ENCODE data around the gene VCAM1. TPM values are rescaled to one million over a fixed set of nuclear protein-coding genes. Genes with fewer than 3 reads are reported as not detected.

VCAM1 gene
- total RNA-seq, 2 experiments from 2014 or later: not detected

DNA sequence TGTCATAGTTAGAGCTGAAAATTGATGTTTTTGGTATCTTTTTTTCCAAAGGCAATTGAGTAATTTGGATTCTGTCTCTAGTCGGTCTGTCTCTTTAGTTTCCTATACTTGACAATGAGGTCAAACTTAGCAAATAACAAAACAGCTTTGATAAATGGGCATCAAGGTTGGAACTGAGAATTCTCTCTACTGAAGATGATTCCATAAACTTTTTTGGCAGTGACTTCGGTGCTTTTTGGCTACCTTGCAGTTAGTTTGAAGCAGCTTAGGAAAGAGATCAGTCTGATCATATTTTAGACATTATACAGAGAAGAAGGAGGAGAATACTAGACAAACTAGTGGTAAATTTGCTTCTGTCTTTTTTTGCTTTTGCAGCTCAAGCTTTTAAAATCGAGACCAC is 559 bp downstream of the VCAM1 start:
- Histone ChIP-seq H3K9me2 (ENCODE audit: insufficient read depth, low read length) (no peaks in the 10 kb centered on the region), H2AFZ (ENCODE audit: low read length) (no peak overlapping the region), H3K4me1 (ENCODE audit: insufficient read depth, low read length, poor library complexity, severe bottlenecking) (no peaks in the 10 kb centered on the region), H4K20me1 (ENCODE audit: insufficient read depth, low read length) (no peaks in the 10 kb centered on the region), H3K4me3 (ENCODE audit: low read depth, low read length, poor library complexity, severe bottlenecking) (no peak overlapping the region), H3K9me3 (ENCODE audit: low read length) (no peaks in the 10 kb centered on the region), H3K4me2 (ENCODE audit: low read length) (no peak overlapping the region), H3K27ac (ENCODE audit: low read depth, low read length, poor library complexity, severe bottlenecking) (no peak overlapping the region), H3K36me3 (ENCODE audit: insufficient read depth, low read length) (no peaks in the 10 kb centered on the region), H3K79me2 (ENCODE audit: insufficient read depth, low read depth, low read length) (no peaks in the 10 kb centered on the region)
- DNase-seq (ENCODE audit: low spot score): no peak
- no TSS peak for BruUV-seq (replicated peaks)
- intact Hi-C loops (cut with micrococcal nuclease; ENCODE audit: unreplicated experiment): no loop called here
- TF ChIP-seq, protein P1, sequence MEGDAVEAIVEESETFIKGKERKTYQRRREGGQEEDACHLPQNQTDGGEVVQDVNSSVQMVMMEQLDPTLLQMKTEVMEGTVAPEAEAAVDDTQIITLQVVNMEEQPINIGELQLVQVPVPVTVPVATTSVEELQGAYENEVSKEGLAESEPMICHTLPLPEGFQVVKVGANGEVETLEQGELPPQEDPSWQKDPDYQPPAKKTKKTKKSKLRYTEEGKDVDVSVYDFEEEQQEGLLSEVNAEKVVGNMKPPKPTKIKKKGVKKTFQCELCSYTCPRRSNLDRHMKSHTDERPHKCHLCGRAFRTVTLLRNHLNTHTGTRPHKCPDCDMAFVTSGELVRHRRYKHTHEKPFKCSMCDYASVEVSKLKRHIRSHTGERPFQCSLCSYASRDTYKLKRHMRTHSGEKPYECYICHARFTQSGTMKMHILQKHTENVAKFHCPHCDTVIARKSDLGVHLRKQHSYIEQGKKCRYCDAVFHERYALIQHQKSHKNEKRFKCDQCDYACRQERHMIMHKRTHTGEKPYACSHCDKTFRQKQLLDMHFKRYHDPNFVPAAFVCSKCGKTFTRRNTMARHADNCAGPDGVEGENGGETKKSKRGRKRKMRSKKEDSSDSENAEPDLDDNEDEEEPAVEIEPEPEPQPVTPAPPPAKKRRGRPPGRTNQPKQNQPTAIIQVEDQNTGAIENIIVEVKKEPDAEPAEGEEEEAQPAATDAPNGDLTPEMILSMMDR (conservative IDR thresholded peaks at IDR 0.05; ENCODE audit: low read length): no peak
- no peak for TF ChIP-seq EZH2phosphoT487 (IDR thresholded peaks at IDR 0.05; ENCODE audit: borderline replicate concordance, low read depth, low read length)
- ChIA-PET POLR2A (interaction anchor here (0.7 kb wide), 1 partner anchor 24 kb away, joined by 3 read pairs; no protein-coding TSS in a partner anchor), CTCF (ENCODE audit: unreplicated experiment) (no interaction called here)

DNA sequence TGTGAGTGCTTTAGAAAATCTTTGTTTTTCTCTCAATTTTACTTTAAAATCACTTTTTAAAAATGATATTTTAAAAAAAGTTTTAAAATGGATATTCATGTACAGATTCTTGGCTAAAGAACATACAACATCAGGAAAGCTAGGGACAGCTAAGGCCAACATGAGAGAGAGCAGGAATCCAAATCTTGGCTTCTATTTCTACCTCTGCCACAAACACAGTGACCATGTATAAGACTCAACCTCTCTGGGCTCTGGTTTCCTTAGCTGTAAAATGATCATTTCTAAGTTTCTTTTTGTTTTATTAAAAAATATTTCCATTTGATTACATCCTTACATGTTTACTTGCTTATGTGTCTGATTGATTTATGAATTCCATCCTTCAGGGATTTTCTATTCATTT is 1.2 kb downstream of the VCAM1 start:
- Histone ChIP-seq H3K27ac (ENCODE audit: low read depth, low read length, poor library complexity, severe bottlenecking) (no peak overlapping the region), H3K9me2 (ENCODE audit: insufficient read depth, low read length) (no peaks in the 10 kb centered on the region), H4K20me1 (ENCODE audit: insufficient read depth, low read length) (no peaks in the 10 kb centered on the region), H3K9me3 (ENCODE audit: low read length) (no peaks in the 10 kb centered on the region), H2AFZ (ENCODE audit: low read length) (no peak overlapping the region), H3K79me2 (ENCODE audit: insufficient read depth, low read depth, low read length) (no peaks in the 10 kb centered on the region), H3K4me3 (ENCODE audit: low read depth, low read length, poor library complexity, severe bottlenecking) (no peak overlapping the region), H3K36me3 (ENCODE audit: insufficient read depth, low read length) (no peaks in the 10 kb centered on the region), H3K4me1 (ENCODE audit: insufficient read depth, low read length, poor library complexity, severe bottlenecking) (no peaks in the 10 kb centered on the region), H3K4me2 (ENCODE audit: low read length) (no peak overlapping the region)
- intact Hi-C loops (cut with micrococcal nuclease; ENCODE audit: unreplicated experiment): no loop called here
- no peak for DNase-seq (ENCODE audit: low spot score)
- TF ChIP-seq, protein P1 (conservative IDR thresholded peaks at IDR 0.05; ENCODE audit: low read length): no peak
- no peak for TF ChIP-seq EZH2phosphoT487 (IDR thresholded peaks at IDR 0.05; ENCODE audit: borderline replicate concordance, low read depth, low read length)
- CTCF ChIA-PET (ENCODE audit: unreplicated experiment): no interaction called here
- POLR2A ChIA-PET: no interaction called here
- no TSS peak for BruUV-seq (replicated peaks)

DNA sequence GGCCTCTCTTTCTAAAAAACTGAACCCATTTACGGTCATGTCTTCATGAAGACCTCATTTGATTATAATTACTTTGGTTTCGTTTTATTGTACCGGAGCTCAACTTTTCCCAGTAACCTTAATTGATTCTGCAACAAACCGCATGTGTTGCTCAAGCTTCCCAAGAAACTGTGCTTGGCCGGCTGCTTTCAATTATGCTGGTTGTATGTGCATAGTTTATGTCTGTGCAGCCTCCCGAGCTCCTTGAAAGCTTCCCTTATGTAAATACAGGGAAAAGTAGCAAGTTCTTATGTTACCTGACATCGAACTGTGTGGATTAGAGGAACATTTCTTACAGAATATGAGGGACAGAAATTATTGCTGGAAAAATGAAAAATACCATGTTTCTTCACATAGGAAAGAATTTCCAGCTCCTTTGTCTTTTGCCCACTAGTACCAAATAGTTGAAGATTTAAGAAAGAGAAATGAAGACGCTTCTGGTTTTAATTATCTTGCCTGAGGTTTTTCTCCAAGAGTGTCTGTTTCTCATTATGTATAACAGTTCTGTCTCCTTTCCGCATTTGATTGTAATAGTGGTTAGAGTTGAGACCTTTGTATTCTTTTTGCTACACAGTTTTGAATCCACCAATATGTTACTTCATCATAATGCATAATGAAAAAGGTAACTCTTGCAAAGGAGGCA is 2.1 kb downstream of the VCAM1 start:
- no peak overlapping the region for H3K4me2 ChIP-seq (ENCODE audit: low read length)

More for the DNA sequence above, 2.1 kb downstream of the VCAM1 start:
- ChIA-PET CTCF (ENCODE audit: unreplicated experiment) (no interaction called here), POLR2A (interaction anchor here (1.5 kb wide), 1 partner anchor 13 kb away, joined by 3 read pairs; no protein-coding TSS in a partner anchor)
- intact Hi-C loops (cut with micrococcal nuclease; ENCODE audit: unreplicated experiment): no loop called here
- no peak overlapping the region for H2AFZ ChIP-seq (ENCODE audit: low read length)
- H3K4me3 ChIP-seq (ENCODE audit: low read depth, low read length, poor library complexity, severe bottlenecking): no peak overlapping the region
- H3K36me3 ChIP-seq (ENCODE audit: insufficient read depth, low read length): no peaks in the 10 kb centered on the region
- H3K27ac ChIP-seq (ENCODE audit: low read depth, low read length, poor library complexity, severe bottlenecking): no peak overlapping the region
- DNase-seq (ENCODE audit: low spot score): no peak
- no peaks in the 10 kb centered on the region for H3K9me2 ChIP-seq (ENCODE audit: insufficient read depth, low read length)
- no peaks in the 10 kb centered on the region for H3K9me3 ChIP-seq (ENCODE audit: low read length)
- no peaks in the 10 kb centered on the region for H3K4me1 ChIP-seq (ENCODE audit: insufficient read depth, low read length, poor library complexity, severe bottlenecking)
- no peaks in the 10 kb centered on the region for H4K20me1 ChIP-seq (ENCODE audit: insufficient read depth, low read length)
- BruUV-seq (replicated peaks): no TSS peak
- H3K79me2 ChIP-seq (ENCODE audit: insufficient read depth, low read depth, low read length): no peaks in the 10 kb centered on the region
- TF ChIP-seq, protein P1 (conservative IDR thresholded peaks at IDR 0.05; ENCODE audit: low read length): no peak
- no peak for TF ChIP-seq EZH2phosphoT487 (IDR thresholded peaks at IDR 0.05; ENCODE audit: borderline replicate concordance, low read depth, low read length)

All from OCI-LY7 (cell line).